Colonic mucosa (tissue), 4 donors: ENCODE results near the gene ADAMTS3. TPM values are rescaled to one million over a fixed set of nuclear protein-coding genes. Genes with fewer than 3 reads are reported as not detected.

Experiments
- DNase-seq: peaks from one replicate; pipeline ENCODE4 v3.0.0-alpha.2; 2020
- H3K27ac ChIP-seq: fragments of 200-600 bp; one replicate; pipeline ENCODE4 v1.8.0; 2021
- H3K27me3 ChIP-seq: fragments of 200-600 bp; one replicate; pipeline ENCODE4 v1.8.0; 2021
- H3K36me3 ChIP-seq: fragments of 200-600 bp; one replicate; pipeline ENCODE4 v1.8.0; 2021
- H3K4me1 ChIP-seq: fragments of 200-600 bp; one replicate; pipeline ENCODE4 v1.8.0; 2021; ENCODE audit warnings: mild to moderate bottlenecking
- H3K4me3 ChIP-seq: fragments of 200-600 bp; one replicate; pipeline ENCODE4 v1.8.0; 2021
- H3K9ac ChIP-seq, 2 donors: one replicate each; pipeline ENCODE4 v1.7.0; 2013; ENCODE audit warnings: control low read depth in 2 of 2, low read depth in 2 of 2, low read length in 2 of 2
- H3K9me3 ChIP-seq: fragments of 200-600 bp; one replicate; pipeline ENCODE4 v1.8.0; 2021
- CTCF ChIP-seq: fragments of 200-600 bp; IDR thresholded peaks from one replicate; pipeline ENCODE4 v1.8.0; 2022; ENCODE audit warnings: antibody characterized with exemption, mild to moderate bottlenecking
- intact Hi-C: fragments of 100-400 bp; cut with DNase I; formaldehyde crosslinking; loops from one replicate; pipeline ENCODE4 v1.14.1; 2022
- total RNA-seq, 2 donors: library from RNA; stranded (reverse); fragmentation: NEBNext Ultra II Directional in 1 of 2; extraction: Animal tissue kit (Norgen Biotek cat#: 25700) in 1 of 2; gene quantifications; one replicate each; pipeline ENCODE4 v1.2.1, GENCODE V29; 2021
- donor health status: healthy.
- donor health status: DM: no; HTN: no; CAD: no.
- donor health status: DM: no; HTN: no; CAD: no.

Gene ADAMTS3
- total RNA-seq, 2 donors from 2014 or later = 0.15 to 0.29 TPM

- H3K36me3 ChIP-seq = no peaks in the 10 kb centered on the region
- no peak overlapping the region for H3K9ac ChIP-seq
- H3K27me3 ChIP-seq = no peaks in the 10 kb centered on the region
- no peak overlapping the region for H3K4me3 ChIP-seq
- DNase-seq = no peak
- intact Hi-C loops = no loop called here
- no peaks in the 10 kb centered on the region for H3K4me1 ChIP-seq
- TF ChIP-seq CTCF = no peak
- no peak overlapping the region for H3K27ac ChIP-seq
- H3K9me3 ChIP-seq = no peaks in the 10 kb centered on the region
Observed at GRCh38 chr4:72394012-72394663, 174.9 kb downstream of the ADAMTS3 start.

DNA sequence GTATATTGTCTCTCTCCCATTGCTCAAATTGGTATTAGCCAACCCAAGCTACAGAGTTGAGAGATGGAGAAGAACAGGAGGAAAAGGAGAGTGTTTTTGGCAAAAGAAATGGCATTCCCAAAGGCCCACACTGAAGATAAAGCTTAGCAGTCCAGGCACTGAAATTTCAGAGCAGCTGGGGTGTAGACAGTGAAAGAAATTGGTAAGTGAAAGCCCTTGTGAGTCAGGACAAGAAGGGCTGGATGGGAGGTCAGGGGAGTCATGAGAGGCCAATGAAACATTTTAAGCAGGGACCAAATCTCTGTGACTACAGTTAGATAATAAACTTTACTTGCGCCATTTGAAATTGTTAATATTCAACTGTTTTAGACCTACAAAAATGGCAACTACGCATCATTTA lies 177.7 kb downstream of the ADAMTS3 start:
- Histone ChIP-seq H3K27ac (no peak overlapping the region), H3K9me3 (no peaks in the 10 kb centered on the region), H3K36me3 (no peaks in the 10 kb centered on the region), H3K4me3 (no peak overlapping the region), H3K9ac (no peak overlapping the region), H3K27me3 (no peaks in the 10 kb centered on the region), H3K4me1 (no peaks in the 10 kb centered on the region)
- intact Hi-C loops = no loop called here
- TF ChIP-seq CTCF = no peak
- no peak for DNase-seq

DNA sequence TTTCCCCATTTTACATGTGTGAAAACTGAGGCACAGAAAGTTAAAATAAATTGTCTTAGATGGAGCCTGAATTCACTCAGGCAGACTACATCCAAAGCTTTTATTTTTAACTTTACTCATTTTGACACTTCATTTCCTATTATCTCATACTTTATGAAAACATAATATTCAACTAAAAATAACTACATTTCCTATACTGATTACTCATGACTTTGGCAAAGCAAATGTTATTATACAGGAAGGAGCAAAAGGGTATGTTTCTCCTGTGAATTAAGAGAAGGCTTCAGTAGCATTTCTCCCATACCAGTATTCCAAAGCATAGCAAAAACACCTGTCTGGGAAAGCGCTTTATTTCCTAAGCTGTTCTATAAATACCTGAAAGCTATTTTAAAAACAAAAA lies 178.6 kb downstream of the ADAMTS3 start:
- intact Hi-C loops = no loop called here
- no peak overlapping the region for H3K9ac ChIP-seq

DNA sequence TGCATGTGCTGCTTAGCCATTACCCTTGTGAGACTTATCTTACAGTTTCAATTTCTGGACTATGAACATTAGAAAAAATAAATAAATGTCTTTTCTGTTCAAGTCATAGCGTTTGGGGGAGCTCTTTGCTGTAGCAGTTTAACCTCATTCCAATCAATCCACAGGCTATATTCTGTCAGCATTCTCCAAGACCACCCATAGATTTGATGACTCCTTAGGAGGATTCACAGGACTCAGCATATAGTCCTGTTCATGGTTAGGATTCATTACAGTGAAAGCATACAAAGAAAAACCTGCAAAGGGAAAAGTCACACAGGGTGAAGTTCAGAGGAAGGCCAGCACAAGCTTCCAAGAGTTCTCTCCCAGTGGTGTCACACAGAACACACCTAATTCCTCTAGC lies 180.5 kb downstream of the ADAMTS3 start:
- intact Hi-C loops = no loop called here
- Histone ChIP-seq H3K4me1 (no peaks in the 10 kb centered on the region), H3K9me3 (no peaks in the 10 kb centered on the region), H3K9ac (no peak overlapping the region), H3K4me3 (no peak overlapping the region), H3K36me3 (no peaks in the 10 kb centered on the region), H3K27me3 (no peaks in the 10 kb centered on the region), H3K27ac (no peak overlapping the region)
- no peak for TF ChIP-seq CTCF
- no peak for DNase-seq

More for the DNA sequence above, 178.6 kb downstream of the ADAMTS3 start:
- H3K4me1 ChIP-seq = no peaks in the 10 kb centered on the region
- no peak overlapping the region for H3K4me3 ChIP-seq
- no peaks in the 10 kb centered on the region for H3K27me3 ChIP-seq
- DNase-seq = no peak
- no peaks in the 10 kb centered on the region for H3K36me3 ChIP-seq
- no peaks in the 10 kb centered on the region for H3K9me3 ChIP-seq
- H3K27ac ChIP-seq = no peak overlapping the region
- no peak for TF ChIP-seq CTCF

DNA sequence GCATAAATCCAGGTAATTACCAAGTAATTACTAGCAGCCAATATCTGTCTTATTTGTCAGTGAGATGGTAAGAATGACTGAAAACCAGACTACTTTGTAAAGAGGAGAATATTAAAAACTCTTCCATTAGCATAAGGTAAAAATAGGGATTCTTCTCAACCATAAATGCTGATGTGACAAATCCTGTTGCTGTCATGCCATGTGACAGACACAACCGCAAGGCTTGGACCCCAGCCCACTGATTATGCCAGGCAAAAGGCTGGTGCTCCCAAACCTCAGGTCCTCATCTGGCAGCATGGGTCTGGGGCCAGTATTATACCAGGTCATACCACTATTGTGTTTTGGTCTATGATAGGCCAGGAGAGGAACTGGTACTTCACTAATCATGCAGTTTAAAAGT lies 181.1 kb downstream of the ADAMTS3 start:
- TF ChIP-seq CTCF = no peak
- no peak for DNase-seq

More for the DNA sequence above, 181.1 kb downstream of the ADAMTS3 start:
- Histone ChIP-seq H3K9ac (no peak overlapping the region), H3K27ac (no peak overlapping the region), H3K27me3 (no peaks in the 10 kb centered on the region), H3K36me3 (no peaks in the 10 kb centered on the region), H3K4me3 (no peak overlapping the region), H3K4me1 (no peaks in the 10 kb centered on the region), H3K9me3 (no peaks in the 10 kb centered on the region)
- intact Hi-C loops = no loop called here
